Measurements from ENCODE around the gene ENPP6. TPM values are rescaled to one million over a fixed set of nuclear protein-coding genes. Genes with fewer than 3 reads are reported as not detected.
"Not testable (repeated sequence)": the region's sequence is repeated elsewhere in the genome, so short reads cannot be mapped to it uniquely, and the experiment has no call there.

Gene ENPP6
- total RNA-seq, 1 experiment from 2014 or later, result not detected

DNA sequence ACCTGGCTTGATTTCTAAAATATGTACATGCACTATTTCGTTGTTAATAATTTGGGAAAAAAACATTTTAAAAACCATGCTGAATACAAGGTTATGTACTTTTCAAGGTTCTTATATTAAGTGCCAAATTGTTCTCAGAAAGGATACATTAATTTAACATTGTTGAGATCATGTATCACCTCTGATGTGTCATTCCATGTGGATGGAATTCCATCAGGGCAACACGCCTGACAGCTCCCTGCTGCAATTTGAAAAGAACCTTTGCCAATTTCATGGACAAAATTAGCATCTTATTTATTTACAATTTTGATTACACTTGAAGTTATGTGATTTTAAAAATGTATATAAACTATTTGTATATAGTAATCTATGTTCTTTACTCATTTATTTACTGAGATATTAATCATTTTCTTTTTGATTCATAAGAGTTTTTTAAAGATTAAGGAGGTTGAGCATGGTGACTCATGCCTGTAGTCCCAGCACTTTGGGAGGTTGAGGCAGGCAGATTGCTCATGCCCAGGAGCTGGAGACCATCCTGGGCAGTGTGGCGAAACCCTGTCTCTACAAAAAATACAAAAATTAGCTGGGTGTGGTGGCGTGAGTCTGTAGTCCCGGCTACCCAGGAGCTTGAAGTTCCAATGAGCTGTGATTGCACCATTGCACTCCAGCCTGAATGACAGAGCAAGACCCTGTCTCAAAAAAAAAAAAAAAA, 142.8 kb downstream of the ENPP6 start:
- DNase-seq (ENCODE audit: extremely low read depth, low read depth), result no peak

DNA sequence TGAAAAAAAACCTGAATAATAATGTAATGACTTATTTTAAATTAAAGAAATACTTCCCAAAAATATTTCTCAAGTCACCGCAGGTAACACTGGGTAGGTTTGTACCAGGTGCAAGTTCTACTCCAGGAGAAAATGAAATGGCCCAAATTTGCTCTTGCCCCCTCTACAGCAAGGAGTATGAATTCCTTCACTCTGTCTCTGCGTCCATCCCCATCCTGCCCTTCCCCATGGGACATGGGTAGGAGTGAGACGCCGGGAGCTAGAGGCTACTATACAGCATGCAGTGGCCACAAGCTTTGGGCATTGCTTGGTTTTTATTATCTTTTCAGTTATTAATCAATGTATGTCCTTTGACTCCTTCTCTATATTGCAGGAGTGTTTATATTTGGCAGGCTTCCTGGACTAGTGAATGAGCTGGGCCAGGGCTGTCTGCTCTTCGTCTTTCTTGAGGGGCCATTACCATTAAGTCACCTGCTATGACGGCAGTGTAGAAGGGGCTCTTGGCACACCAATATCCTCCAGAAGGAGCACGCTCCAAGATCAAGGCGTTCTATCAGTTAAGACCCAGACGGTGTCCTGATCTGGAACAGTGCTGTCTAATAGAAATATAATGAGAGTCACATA, 149.6 kb downstream of the ENPP6 start:
- no peak for DNase-seq (ENCODE audit: extremely low read depth, low read depth)

DNA sequence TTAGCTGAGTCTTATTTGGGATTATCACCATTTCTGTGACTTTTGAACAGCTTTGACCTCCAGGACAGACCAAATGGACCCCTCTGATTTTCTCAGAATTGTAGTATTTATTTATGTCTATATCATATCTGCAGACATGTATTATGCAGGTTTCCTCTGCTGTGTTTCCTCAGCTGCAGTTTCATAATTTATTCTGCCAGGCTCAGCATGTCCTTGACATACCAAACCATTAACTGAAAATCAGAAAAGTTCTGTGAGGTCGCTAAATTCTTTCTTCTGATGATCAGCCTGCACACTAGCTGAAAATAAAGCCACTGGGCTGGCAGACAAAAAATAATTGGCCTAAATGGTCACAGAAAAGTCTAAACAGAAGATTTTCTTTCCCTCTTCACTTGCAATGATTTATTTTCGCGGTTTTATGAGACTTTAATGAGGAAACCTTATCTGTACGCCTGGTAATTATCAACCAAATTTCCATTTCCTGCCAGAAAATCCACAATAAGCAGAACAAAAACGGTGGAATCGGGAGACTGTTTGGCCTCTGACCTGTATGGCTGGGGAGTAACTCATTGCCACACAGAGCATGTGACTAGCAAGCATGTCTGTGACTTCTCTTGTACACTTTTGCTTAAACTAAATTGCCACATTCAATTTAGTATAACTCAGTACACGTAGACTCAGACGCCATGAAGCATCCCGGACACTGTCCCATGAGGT, 150.9 kb downstream of the ENPP6 start:
- no peak for DNase-seq (ENCODE audit: extremely low read depth, low read depth)

DNA sequence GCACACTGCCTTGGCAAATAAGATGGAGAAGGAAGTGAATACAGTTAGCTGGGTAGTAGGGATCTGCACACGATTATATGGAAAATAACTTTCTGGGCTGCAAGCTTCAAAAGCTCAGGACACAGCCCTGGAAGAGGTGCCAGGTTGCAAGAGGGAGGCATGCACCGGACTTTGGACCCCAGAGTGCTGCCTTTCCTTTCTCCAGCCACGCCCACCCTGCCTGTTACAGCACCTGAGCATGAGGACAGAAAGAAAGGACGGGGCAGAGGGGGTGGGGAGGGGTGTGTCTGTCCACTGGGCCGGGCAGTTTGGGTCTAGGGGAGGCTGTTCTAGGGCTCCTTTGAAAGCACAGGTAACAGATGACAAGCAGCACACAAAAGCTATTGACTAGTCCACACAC, 152.8 kb downstream of the ENPP6 start:
- no peak for DNase-seq (ENCODE audit: extremely low read depth, low read depth)

DNA sequence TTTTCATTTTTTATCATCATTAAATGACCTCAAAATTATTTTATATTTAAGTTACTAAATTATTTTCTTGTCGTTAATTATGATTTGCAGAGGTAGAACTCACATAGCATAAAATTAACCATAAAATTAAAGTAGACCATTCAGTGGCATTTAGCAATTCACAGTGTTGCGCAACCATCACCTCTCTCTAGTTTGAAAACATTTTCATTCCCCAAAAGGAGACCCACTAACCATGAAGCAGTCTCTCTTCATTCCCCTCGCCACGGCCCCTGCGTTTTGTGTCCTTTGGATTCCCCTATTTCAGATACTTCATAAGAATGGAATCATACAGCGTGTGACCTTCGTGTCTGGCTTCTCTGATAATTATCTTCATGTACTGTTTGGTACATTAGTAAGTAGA, 154.9 kb downstream of the ENPP6 start:
- DNase-seq (ENCODE audit: extremely low read depth, low read depth), result no peak

DNA sequence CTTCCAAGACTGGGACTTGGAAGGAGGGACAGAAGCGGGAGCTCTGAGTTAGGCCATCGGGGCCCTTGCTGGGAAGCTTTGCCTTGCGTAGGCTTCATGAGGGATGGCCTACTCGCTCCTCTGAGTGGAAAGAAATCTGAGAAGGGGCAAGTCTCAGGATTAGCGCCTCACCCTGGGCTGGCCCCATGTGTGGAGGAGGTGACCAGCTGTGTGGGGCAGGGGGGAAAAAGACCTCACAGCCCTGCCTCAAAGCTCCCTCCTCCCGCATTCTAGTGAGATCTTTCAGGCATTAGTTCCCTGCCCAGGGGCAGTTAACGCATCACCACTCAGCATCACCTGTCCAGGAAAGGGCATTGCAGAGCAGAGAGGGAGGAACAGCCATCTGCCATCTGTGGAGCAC, 156.1 kb downstream of the ENPP6 start:
- DNase-seq (ENCODE audit: extremely low read depth, low read depth), result no peak

DNA sequence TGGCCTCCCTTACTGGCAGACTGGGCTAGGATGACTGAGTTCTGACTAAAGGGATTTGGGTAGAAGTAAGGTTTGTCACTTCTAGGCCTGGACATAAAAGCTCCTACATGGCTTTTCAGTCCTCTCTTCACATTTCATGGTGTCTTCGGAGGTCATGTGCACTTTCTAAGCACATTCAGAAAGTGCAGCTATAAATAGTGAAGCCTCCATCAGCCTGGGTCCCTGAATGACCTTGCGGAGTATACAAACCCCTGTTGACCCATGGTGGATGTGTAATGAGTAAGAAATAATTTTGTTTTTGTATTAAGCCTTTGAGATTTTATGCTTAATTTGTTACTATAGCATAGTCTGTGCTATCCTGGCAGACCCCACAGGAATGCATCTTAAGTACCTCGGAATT, 158.6 kb downstream of the ENPP6 start:
- no peak for DNase-seq (ENCODE audit: extremely low read depth, low read depth)

DNA sequence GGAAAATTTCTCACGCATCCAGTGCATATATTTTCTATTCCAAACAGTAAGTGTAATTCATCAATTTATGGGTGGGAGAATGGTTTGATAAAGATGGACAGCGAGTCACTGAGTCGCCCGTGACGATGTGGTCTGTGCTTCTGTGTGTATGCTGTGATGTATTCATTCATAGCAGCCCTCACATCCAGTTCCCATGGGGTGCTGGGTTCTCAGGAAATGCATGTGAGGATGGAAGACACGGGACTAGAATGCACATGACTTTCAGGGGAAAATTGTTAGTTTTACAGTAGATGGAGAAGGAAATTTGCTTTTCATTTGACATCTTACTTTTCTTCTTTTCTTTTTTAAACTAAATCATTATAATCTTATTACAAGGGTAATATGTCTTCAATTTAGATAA, 159.6 kb downstream of the ENPP6 start:
- DNase-seq (ENCODE audit: extremely low read depth, low read depth), result no peak

DNA sequence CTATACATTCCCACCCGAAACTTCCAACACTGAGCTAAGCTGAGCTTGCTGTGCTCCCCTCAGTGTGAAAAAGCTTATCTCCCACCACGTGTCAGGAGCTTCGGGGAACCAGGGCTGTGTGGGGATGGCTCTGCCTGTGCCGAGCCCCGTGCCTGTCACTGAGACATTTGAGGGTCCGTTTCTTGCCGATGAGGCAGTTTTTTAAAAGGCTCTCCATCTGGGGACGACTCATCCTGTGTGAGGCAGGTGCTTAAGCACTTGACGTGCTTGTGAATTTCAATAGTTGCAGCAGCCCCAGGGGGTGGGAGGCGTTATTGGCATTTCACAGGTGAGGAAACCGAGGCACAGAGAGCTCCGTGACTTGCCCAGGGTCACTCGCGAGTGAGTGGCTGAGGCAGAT, 160.8 kb downstream of the ENPP6 start:
- DNase-seq (ENCODE audit: extremely low read depth, low read depth), result no peak

DNA sequence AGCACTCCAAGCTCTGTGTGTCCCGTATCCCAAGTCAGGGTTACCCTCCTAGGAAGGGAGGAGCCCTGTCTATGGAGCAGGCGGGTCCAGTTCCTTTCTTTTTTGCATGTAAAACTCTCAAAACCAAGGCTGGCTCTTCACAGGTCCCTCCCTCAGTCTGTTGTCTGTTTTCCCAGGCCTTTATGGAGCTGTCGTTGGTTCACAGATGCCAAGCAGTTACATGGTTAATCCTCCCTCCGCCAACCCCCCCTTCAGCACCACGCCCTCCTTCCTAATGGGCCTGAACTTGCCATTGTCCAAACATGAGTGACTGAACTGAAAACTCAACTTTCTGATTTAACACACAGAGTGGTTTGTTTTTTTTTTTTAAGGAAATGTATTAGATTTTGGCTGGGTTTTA, 164.2 kb downstream of the ENPP6 start:
- DNase-seq (ENCODE audit: extremely low read depth, low read depth), result no peak

DNA sequence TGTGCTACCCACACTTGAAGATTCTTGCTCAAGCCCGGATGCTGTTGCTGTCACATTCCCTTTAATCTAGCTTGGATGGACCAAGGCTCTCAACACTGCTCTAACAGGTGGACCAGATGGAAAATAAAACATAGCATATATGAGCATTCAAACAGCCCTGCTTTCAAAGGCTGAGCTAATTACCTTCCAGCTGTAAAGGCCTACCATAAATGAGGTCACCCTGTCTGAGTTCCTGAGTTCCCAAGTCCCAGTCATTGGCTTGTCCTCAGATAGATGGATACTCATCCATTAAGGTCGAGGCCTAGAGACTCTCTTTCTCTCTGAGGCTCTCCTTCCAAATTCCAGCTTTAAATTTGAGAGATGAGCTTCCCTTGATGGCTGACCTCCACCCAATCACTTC, 165.1 kb downstream of the ENPP6 start:
- no peak for DNase-seq (ENCODE audit: extremely low read depth, low read depth)

DNA sequence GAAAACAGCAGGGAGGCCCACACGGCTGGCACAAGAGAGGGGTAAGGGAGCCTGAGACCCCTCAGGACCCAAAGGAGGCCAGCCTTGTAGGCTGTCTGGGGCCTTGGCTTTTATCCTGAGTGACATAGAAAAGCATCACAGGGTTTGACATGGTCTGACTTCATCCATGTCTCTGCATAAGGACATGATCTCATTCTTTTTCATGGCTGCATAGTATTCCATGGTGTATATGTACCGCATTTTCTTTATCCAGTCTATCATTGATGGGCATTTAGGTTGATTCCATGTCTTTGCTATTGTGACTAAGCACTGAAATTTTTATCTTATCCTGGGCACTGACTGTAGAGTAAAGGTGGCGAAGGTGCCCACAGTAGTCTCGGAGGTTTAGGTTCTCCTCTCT, 166.4 kb downstream of the ENPP6 start:
- DNase-seq (ENCODE audit: extremely low read depth, low read depth), result not testable (repeated sequence)

DNA sequence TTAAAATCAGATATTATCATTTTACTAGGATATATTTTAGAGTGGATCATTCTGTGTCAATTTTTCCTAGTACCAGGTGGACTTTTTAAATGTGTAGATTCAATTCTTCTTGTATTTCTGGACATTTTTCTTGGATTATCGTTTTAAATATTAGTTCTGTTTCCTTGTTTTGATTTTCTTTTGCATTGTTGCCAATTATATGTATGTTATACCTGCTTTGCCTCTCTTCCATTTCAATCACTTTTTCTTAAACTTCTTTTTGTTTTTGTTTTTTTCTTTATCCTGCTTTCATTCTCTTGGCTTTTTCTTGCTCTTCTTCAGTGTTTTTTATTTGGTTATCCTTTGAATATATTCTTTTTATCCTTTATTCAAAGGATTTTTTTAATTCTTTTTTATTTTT, 171.5 kb downstream of the ENPP6 start:
- no peak for DNase-seq (ENCODE audit: extremely low read depth, low read depth)

DNA sequence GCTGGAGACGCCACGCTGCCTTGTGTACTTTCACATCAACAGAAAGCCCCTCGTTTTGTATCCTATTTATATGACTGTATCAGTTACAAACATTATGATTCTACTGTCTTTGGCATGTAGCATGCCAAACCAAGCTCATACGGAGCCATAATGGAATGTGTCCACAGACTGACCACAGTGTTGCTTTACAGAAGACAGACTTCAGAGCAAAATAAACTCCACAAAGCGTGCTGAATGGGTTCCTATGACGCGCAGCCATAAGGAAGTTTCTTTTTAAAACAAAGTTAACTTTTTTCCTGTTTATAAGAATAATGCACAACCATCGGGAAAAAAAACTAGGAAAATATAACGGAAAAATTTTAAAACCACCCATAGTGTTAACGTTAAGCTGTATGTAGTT, 176.5 kb downstream of the ENPP6 start:
- no peak for DNase-seq (ENCODE audit: extremely low read depth, low read depth)

DNA sequence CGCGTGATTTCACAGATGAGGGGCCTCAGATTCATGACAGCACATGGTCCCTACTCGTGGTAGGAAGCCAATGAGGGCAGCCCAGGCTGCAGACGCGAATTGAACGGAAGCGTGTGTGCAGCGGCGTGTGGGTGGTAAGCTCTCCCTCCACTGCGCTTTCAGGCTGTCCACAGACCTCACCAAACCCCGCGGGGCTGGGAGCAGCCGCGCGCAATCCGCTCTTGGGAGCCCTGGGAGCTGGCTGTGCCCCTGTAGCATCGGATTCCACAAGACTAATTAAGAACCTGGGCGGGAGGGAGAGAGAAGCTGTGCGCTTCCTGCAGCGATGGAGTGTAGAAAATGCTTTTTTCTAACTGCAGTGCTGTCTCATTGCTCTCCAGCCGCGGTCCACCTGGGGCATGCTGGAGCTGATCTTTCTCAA, 177.7 kb downstream of the ENPP6 start:
- DNase-seq (ENCODE audit: extremely low read depth, low read depth), result no peak
